ENCODE results near the gene PTPA. TPM values are rescaled to one million over a fixed set of nuclear protein-coding genes. Genes with fewer than 3 reads are reported as not detected.
A peak's percentile ranks its signal among the peaks of the same experiment; 100 is the strongest.

Gene PTPA
- polyA plus RNA-seq (2012; ENCODE audit: insufficient read depth, insufficient read length) = 144 TPM

DNA sequence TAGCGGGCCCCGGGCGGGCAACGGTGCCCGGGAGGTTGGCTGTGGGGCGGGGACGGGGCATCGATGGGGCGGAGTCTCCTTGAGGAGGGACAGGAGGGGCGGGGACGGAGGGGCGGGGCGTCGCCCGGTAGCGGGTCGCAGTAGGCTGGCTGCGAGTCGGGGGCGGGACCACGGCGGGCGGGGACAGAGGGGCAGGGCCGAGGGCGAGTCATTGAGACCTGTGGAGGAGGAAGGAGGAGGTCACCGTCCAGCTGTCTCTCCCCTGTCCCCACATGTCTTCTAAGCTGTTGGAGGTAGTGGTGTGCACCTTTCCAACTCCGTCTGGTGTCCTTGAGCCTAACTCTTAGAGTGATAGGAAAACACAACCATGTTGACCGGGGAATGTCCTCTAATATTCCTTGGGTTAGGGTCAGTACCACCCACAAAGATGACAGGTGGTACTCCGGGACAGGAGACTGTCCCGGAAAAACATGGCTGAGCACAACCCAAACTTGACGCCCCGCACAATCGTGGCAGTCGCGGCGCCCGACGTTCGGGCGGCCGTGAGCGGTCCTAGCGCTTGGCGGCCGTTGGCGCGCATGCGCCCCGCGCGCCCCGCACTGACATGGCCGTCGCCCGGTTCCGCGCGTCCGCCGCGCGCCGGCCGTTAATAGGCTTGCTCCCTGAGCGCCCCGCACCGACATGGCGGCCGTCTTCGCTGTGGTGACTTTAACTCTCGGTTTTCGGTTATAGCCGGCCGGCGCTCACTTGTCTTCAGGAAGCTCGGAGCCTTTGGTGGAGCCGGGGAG is at the start of gene PTPA, which contains the start of gene CRAT:
PTPA (plus strand) TSS at position 676 of the 788 bp plus-strand sequence. CDS start 186 bp downstream, outside the sequence.
CRAT (minus strand) TSS at position 54 of the 788 bp plus-strand sequence. CDS start 284 bp downstream, outside the sequence.
- peak; percentile 81 for DNase-seq (ENCODE audit: low read depth, low spot score)
- peak within 1 kb of the TSS; percentile 85 for H3K4me3 ChIP-seq (ENCODE audit: low read length)

DNA sequence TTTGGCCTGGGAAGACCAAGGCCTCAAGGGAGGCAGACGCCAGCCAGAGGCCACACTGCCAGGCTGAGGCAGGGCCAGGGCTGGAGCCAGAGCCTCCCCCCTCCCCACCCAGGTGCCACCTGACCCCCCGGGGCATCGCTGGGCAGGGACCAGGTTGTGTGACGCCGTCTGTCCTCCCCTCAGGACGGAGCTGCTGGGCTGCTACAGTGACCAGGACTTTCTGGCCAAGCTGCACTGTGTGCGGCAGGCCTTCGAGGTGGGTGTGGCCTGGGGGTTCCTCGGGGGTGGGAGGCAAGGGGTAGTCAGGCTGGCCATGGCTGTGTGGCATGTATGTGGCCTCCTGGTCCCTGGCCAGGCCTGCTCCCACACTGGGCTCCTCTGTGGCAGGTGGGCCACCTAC is 48.2 kb upstream of the PTPA start:
- no peak for DNase-seq (ENCODE audit: low read depth, low spot score)
- H3K4me3 ChIP-seq (ENCODE audit: low read length) = no peak overlapping the region

DNA sequence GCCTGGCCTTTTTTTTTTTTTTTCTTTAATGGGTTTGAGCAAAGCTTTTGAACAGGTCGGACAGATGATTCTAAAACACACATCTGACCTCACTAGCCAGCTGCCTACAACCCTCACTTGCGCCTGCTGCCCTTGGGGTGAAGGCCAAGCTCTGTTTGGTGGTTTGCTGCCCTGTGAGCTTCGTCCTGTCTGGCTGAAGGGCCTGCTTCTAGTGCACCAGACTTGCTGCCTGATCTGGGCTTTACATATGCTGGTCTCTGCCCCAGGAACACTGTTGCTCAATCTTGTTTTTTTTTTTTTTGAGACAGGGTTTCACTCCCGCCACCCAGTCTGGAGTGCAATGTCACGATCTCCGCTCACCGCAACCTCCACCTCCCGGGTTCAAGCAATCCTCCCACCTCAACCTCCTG is 46.7 kb upstream of the PTPA start:
- no peak overlapping the region for H3K4me3 ChIP-seq (ENCODE audit: low read length)
- no peak for DNase-seq (ENCODE audit: low read depth, low spot score)

DNA sequence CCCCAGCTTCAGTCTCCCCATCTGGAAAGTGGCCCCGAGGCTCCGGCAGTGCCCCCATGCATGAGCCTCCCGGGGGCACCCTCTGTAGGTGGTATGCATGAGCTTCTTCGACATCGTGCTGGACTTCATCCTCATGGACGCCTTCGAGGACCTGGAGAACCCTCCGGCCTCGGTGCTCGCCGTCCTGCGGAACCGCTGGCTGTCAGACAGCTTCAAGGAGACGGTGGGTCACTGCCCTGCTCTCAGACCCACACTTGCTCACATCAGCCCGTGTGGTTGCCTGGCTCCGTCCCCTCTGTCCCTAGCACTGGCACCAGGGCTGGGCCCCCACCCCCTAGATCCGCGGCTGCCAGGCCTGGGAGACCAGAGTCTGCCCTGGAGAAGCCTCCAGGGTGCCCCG is 43.1 kb upstream of the PTPA start:
- DNase-seq (ENCODE audit: low read depth, low spot score) = no peak
- no peak overlapping the region for H3K4me3 ChIP-seq (ENCODE audit: low read length)

DNA sequence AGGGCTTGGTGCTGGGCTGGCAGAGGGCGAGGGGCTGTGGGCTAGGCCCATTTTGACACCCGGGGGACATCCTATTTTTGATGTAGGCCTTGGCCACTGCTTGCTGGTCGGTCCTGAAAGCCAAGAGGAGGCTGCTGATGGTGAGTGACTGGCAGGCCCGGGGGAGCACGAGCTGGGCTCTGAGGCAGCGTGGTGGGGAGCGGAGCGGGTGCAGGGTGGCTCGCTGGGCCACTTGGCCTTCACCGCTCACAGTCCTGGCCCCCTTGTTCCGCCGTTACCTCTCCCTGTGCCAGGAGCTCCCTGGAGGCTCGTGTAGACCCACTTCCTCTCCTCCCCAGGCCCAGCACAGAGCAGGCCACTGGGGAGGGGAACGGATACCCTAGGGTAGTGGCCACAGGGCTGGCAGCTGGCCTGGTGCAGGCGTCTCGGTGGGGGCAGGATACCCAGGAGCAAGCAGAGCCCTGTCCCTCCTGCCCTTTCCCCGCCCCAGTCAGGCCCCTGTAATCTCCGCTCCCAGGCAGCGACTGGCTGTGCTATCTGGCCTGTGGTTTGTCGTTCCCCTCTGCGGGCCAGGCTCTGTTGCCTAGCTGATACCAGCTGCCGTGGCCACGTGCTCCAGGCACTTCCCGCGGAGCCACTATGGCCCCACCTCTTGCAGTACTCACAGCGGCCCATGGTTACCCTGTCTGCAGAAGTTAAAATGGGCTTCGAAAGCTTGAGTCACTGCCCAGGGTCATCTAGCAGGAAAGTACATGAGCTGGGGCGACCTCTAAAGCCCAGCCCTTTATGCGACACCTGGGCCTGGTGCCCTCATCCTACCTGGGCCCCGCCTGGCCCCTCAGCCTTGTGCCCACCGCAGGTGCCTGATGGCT is 42.0 kb upstream of the PTPA start:
- peak; percentile 94 for DNase-seq (ENCODE audit: low read depth, low spot score)
- H3K4me3 ChIP-seq (ENCODE audit: low read length) = peak overlapping the region; percentile 50

DNA sequence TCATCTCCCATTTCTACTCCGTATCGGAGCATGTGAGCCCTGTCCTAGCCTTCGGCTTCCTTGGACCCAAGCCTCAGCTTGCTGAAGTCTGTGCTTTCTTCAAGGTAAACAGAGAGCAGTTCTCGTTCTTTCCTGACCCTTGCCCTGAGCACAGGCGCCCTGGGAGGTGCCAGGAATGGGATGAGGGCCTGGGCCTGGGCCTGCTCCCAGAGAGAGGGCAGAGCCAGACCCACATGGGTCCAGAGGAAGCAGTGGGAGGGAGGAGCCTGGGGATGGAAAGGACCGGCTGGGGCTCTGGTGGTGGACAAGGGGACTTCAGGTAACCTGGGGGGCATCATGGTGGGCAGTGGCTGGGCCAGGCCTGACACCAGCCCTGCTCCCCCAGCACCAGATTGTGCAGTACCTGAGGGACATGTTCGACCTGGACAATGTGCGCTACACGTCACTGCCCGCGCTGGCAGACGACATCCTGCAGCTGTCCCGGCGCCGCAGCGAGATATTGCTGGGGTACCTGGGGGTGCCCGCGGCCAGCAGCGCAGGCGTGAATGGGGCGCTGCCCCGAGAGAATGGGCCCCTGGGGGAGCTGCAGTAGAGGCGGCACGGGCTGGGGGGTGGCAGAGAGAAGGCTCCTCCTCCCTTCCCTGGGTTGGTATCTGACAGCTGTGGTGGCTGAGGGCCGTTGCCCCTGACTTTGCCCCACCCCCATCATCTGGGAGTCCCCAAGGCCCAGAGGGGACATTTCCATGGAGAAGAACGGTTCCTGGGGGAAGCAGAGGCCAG is 41.2 kb upstream of the PTPA start:
- H3K4me3 ChIP-seq (ENCODE audit: low read length) = peak overlapping the region; percentile 50
- no peak for DNase-seq (ENCODE audit: low read depth, low spot score)

DNA sequence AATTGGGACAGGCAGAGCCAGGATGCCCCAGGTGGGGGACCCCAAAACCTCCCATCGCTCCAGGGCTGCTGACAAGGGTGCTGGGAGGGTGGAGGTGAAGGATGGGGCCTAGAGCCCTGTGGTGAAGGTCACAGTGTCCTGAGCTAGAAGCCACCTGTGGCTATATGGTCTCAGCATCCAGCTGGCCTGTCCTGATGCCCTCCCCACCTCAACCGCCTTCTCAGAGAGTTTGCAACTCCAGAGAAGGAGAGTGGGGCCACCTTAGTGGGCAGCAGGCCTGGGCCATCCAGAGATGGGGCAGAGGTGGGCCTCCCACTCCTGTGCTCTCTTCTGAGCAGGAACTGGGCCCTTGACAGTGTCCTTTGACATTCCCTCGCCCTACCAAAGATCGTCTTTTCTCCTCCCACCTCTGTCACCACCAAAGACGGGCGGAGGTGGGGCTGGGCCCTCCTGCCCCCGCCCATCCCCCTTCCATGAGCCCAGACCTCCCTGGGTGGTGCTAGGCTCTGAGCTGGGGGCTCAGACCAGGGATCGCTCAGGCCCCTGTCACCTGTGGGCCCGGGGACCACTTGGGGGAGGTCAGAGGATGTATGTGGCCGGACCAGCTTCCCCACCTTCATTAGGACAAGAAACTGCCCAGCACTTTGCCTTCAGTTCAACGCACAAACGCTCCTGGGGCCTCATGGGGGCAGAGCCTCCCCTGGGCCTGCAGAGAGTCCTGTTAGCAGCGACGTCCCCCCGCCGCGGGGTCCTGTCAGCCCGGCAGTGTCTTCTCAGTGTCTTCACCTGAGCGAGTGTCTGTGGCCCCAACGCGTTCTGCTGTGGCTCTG is 40.3 kb upstream of the PTPA start:
- no peak overlapping the region for H3K4me3 ChIP-seq (ENCODE audit: low read length)
- no peak for DNase-seq (ENCODE audit: low read depth, low spot score)

DNA sequence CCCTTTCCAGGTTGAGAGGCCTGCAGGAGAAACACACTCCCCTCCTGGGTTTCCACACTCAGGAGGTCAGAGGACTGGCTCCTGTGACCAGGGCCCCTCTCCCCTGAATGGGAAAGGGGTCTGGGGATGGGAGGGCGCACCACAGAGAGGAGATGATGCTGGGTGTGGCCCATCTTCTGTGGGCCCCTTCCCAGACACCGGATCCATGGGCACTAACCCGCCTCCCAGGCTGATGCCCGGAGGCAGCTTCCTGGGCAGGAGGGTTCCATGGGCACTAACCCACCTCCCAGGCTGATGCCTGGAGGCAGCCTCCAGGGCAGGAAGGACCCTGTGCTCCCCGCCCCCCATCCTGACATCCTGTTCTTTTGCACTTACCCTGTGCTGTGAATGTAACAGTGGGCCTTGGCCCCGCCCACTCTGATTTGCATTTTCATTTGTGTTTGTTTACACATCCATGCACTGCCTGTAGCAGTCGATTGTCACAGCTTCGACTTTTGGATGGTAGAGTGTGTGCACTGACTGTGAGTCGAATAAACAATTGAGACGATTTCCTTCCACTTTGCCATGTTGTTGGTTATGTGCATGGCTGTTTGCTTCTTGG is 39.6 kb upstream of the PTPA start:
- DNase-seq (ENCODE audit: low read depth, low spot score) = peak; percentile 61
- H3K4me3 ChIP-seq (ENCODE audit: low read length) = no peak overlapping the region

DNA sequence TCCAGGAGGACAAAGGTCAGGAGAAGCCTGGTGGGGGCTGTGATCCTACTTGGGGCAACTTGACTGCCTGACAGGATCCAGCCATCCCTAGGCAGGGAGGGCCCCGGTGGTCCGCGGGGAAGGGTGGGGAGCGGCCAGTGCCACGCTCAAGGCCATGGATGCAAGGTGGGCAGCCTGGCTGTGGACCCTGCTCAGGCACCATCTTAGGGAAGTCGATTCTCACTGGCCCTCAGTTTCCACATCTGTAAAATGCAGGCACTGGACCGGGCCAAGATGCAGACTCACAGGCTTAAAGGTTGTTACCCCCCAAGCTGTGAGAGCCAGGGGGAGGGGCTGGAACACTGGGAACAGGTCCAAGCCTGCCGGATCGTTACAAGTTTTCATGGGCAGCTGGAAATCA is 39.0 kb upstream of the PTPA start:
- DNase-seq (ENCODE audit: low read depth, low spot score) = no peak
- H3K4me3 ChIP-seq (ENCODE audit: low read length) = no peak overlapping the region

DNA sequence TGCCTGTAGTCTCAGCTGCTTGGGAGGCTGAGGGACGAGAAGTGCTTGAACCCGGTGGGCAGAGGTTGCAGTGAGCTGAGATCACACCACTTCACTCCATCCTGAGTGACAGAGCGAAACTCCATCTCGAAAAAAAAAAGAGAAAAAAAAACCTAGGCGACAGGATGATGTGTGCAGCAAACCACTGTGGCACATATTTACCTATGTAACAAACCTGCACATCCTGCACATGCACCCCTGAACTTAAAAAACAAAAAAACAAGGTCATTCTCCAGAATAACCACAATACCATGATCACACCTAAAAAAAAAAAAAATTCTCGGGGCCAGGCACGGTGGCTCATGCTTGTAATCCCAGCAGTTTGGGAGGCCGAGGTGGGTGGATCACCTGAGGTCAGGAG is 37.8 kb upstream of the PTPA start:
- H3K4me3 ChIP-seq (ENCODE audit: low read length) = no peak overlapping the region
- no peak for DNase-seq (ENCODE audit: low read depth, low spot score)

DNA sequence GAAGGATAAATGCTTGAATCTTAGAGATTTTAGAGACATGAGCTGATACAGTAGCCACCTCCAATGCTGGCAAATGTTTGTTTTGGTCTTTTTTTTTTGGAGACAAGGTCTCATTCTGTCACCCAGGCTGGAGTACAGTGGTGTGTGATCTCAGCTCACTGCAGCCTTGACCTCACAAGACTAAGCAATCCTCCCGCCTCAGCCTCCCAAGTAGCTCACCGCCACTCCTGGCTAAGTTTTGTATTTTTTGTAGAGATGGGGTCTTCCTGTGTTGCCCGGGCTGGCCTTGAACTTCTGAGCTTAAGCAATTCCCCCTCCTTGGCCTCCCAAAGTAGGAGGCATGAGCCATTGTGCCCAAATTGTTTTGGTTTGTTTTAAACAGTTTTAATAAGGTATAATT is 37.1 kb upstream of the PTPA start:
- no peak overlapping the region for H3K4me3 ChIP-seq (ENCODE audit: low read length)
- DNase-seq (ENCODE audit: low read depth, low spot score) = no peak

DNA sequence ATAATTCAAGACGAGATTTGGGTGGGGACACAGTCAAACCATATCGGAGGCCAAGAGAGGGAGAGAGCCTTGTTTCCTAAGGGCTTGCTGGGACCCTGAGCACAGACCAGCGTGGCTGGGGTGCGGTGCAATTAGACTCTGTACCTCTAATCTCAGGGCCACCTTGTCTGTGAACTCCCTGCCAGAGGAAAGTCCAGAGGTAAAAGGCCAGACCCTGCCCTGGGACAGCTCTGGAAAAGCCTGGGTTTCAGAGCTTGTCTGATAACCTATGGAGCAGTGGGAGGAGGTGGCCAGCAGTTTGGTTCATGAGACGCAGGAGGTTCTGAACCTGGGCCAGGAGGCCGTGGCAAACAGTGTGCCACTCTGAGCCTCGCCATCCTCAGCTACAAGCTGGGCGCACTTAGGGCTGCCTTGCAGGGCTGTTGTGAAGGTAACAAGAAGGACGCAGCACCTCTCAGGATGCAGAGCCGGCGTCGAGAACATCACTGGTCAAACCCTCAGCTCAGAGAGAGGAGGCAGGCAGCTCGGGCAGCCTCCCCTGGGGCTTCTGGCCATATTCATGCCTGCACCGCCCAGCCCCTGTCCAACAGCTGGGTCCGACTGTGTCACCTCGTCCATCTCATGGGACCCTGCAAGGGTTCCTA is 35.1 kb upstream of the PTPA start:
- no peak for DNase-seq (ENCODE audit: low read depth, low spot score)
- H3K4me3 ChIP-seq (ENCODE audit: low read length) = no peak overlapping the region

DNA sequence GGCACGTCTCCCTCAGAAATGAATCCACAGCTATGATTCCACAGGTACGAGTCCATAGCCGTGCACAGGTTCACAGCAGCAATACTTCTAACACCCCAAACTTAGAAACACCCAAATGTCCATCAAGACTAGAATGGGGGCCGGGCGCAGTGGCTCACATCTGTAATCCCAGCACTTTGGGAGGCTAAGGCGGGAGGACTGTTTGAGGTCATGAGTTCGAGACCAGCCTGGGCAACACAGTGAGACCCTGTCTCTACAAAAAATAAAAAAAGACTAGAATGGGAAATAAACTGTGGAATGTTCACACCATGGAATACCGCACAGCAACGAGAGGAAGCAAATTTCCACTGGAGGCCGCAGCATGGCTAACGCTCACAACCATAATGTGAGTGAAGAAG is 34.6 kb upstream of the PTPA start:
- DNase-seq (ENCODE audit: low read depth, low spot score) = no peak
- no peak overlapping the region for H3K4me3 ChIP-seq (ENCODE audit: low read length)

DNA sequence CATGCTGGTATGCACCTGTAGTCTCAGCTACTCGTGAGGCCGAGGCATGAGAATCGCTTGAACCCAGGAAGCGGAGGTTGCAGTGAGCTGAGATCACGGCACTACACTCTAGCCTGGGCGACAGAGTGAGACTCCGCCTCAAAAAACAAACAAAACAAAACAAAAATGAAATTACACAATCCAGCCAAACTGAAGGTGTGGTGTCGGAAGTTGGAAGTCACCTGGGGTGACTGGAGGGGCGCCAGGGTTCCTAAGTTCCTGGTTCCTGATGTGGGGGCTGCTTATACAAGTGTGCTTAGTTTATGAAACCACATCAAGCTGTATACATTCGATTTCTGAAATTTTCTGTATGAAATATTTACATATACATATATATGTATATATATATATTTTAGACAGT is 34.0 kb upstream of the PTPA start:
- no peak overlapping the region for H3K4me3 ChIP-seq (ENCODE audit: low read length)
- no peak for DNase-seq (ENCODE audit: low read depth, low spot score)

DNA sequence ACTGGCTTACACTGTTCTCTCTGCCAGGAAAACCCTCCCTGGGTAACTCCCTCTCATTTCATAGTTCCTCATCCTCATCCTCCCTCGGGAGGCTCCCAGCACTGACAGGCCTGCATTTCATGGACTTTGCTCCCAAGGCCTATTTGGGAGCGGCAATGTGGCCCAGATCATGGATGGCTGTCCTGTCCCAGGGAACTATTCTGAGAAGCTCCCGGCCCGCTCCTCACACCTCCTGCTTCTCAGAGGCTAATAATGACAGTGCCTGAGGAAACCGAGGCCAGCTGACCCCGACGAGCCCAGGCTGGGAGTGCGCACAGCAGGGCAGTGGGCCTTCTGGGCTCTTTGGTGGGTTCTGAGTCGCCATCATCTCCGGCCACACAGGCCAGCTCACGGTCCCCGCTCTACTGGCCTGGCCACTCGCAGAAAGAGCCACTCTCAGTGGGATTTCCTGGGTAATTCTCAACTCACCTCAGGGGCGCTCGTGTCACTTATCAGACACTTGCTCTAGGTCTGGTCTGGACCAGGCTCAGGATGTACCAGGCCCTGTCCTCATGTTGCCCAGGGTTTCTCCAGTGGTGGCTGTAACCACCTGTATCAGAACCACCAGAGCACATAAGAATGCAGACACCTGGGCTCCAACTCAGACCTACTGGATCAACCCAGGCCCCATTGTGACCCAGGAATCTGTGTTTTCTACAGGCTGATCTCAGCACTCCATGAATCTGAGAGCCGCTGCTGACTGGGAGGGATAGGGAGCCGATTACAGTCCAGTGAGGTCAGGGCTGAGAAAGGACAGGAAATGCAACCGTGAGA is 32.3 kb upstream of the PTPA start:
- DNase-seq (ENCODE audit: low read depth, low spot score) = no peak
- no peak overlapping the region for H3K4me3 ChIP-seq (ENCODE audit: low read length)

DNA sequence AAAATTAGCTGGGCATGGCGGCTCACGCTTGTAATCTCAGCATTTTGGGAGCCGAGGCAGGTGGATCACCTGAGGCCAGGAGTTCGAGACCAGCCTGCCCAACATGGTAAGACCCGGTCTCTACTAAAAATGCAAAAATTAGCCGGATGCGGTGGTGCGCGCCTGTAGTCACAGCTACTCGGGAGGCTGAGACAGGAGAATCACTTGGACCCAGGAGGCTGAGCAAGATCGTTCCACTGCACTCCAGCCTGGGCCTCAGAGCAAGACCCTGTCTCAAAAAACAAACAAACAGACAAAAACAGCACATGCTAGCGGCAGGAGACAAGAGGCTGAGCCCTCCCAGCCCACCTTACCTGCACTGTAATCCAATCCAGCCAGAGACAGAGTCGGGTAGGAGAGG is 31.4 kb upstream of the PTPA start:
- peak overlapping the region; percentile 93 for H3K4me3 ChIP-seq (ENCODE audit: low read length)
- no peak for DNase-seq (ENCODE audit: low read depth, low spot score)

DNA sequence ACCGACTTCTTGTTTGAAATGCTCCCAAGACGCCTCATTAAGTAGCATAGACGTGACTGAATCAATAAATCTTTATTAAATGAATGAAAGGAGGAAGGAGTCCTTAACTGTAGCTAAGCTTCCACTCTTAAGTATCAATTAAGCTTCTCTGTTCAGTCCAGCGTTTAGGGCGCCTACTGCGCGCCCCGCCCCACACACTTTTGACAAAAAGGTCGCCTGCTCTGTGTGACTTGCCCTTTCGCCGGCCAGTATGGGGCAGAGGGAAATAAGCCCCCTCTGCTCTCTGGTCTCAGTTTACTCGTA is 31.0 kb upstream of the PTPA start:
- H3K4me3 ChIP-seq (ENCODE audit: low read length) = peak overlapping the region; percentile 93
- DNase-seq (ENCODE audit: low read depth, low spot score) = no peak

Measured in Jurkat, Clone E6-1 (cell line).